MM.1S (cell line): Measurements from ENCODE around the gene MRPL28.

ENCODE experiments used
- CTCF ChIP-seq: fragments of 300-600 bp; sonication (generic); IDR thresholded peaks from 2 replicates; pipeline ENCODE4 v1.5.1; 2016; ENCODE audit warnings: antibody characterized with exemption, low read length, mixed read lengths
- EZH2 ChIP-seq: fragments of 300-600 bp; sonication (generic); optimal IDR thresholded peaks from 2 replicates; pipeline ENCODE3; 2017; ENCODE audit warnings: low read depth, mild to moderate bottlenecking, antibody characterized with exemption, low read length, mixed read lengths
- EZH2phosphoT487 ChIP-seq: fragments of 300-600 bp; sonication (generic); IDR thresholded peaks from 2 replicates; pipeline ENCODE4 v1.6.1; 2018; ENCODE audit warnings: antibody characterized with exemption, low read length

- TF ChIP-seq CTCF (no peak), EZH2phosphoT487 (no peak), EZH2 (no peak)
Measured at GRCh38 chr16:360698-361336, 9.5 kb downstream of the MRPL28 start.
